SK-N-SH treated with all-trans-retinoic acid at 6 μM for 48 hours (cell line): ENCODE results near the gene FBL.

Experiments
- ATAC-seq: fragments of 200-7000 bp; cut with Tn5 transposase; 3 replicates; pipeline ENCODE4 v1.9.1; 2020; ENCODE audit warnings: mild to moderate bottlenecking, moderate library complexity
- ARNTL ChIP-seq: fragments of 450-650 bp; formaldehyde crosslinking; IDR thresholded peaks from 2 replicates; pipeline ENCODE4 v1.5.0; 2020; ENCODE audit warnings: low read depth, mild to moderate bottlenecking, moderate library complexity, borderline replicate concordance
- BACH2 ChIP-seq: fragments of 250-450 bp; sonication (Bioruptor Pico); IDR thresholded peaks from 2 replicates; pipeline ENCODE4 v1.9.0; 2021; ENCODE audit warnings: mild to moderate bottlenecking, borderline replicate concordance
- CSDC2 ChIP-seq: fragments of 250-450 bp; sonication (Bioruptor Pico); IDR thresholded peaks from 2 replicates; pipeline ENCODE4 v1.5.0; 2020; ENCODE audit warnings: mild to moderate bottlenecking, moderate library complexity
- ESRRG ChIP-seq: fragments of 250-450 bp; sonication (Bioruptor Pico); IDR thresholded peaks from 2 replicates; pipeline ENCODE4 v1.6.1; 2021; ENCODE audit warnings: mild to moderate bottlenecking
- GLIS3 ChIP-seq: fragments of 250-450 bp; sonication (Bioruptor Pico); IDR thresholded peaks from 2 replicates; pipeline ENCODE4 v1.5.0; 2020; ENCODE audit warnings: mild to moderate bottlenecking, moderate library complexity
- ISL1 ChIP-seq: fragments of 250-450 bp; sonication (Bioruptor Pico); IDR thresholded peaks from 2 replicates; pipeline ENCODE4 v2.1.2; 2022; ENCODE audit warnings: mild to moderate bottlenecking, moderate library complexity
- OSR1 ChIP-seq: fragments of 250-450 bp; sonication (Bioruptor Pico); IDR thresholded peaks from 2 replicates; pipeline ENCODE4 v1.8.0; 2022; ENCODE audit warnings: moderate library complexity, mild to moderate bottlenecking, inconsistent platforms
- RARB ChIP-seq: fragments of 250-450 bp; sonication (Bioruptor Pico); IDR thresholded peaks from 2 replicates; pipeline ENCODE4 v1.8.0; 2021; ENCODE audit warnings: mild to moderate bottlenecking, moderate library complexity
- SNAI2 ChIP-seq: fragments of 250-450 bp; sonication (Bioruptor Pico); IDR thresholded peaks from 2 replicates; pipeline ENCODE4 v1.5.0; 2020; ENCODE audit warnings: mild to moderate bottlenecking, moderate library complexity
- TOX ChIP-seq: fragments of 250-450 bp; sonication (Bioruptor Pico); IDR thresholded peaks from 2 replicates; pipeline ENCODE4 v1.8.0; 2021; ENCODE audit warnings: mild to moderate bottlenecking, moderate library complexity, borderline replicate concordance
- ZC3H10 ChIP-seq: fragments of 250-450 bp; sonication (Bioruptor Pico); IDR thresholded peaks from 2 replicates; pipeline ENCODE4 v1.5.1; 2021; ENCODE audit warnings: mild to moderate bottlenecking, moderate library complexity
- ZFP3 ChIP-seq: fragments of 250-450 bp; sonication (Bioruptor Pico); IDR thresholded peaks from 2 replicates; pipeline ENCODE4 v1.5.0; 2020; ENCODE audit warnings: mild to moderate bottlenecking, moderate library complexity
- ZFP30 ChIP-seq: fragments of 450-650 bp; formaldehyde crosslinking; IDR thresholded peaks from 2 replicates; pipeline ENCODE4 v1.5.0; 2022; ENCODE audit warnings: mild to moderate bottlenecking, moderate library complexity
- ZNF565 ChIP-seq: fragments of 450-650 bp; formaldehyde crosslinking; conservative IDR thresholded peaks from 2 replicates; pipeline ENCODE4 v1.5.0; 2020; ENCODE audit warnings: low read depth, mild to moderate bottlenecking, moderate library complexity
- ZNF70 ChIP-seq: fragments of 450-650 bp; formaldehyde crosslinking; IDR thresholded peaks from 2 replicates; pipeline ENCODE4 v1.5.0; 2020; ENCODE audit warnings: mild to moderate bottlenecking, moderate library complexity
- ZNF8 ChIP-seq: fragments of 450-650 bp; formaldehyde crosslinking; IDR thresholded peaks from 2 replicates; pipeline ENCODE4 v1.5.0; 2020; ENCODE audit warnings: mild to moderate bottlenecking, moderate library complexity
- TF ChIP-seq, protein P1 (sequence below): fragments of 250-450 bp; sonication (Bioruptor Pico); IDR thresholded peaks from 2 replicates; pipeline ENCODE4 v1.5.0; 2020; ENCODE audit warnings: mild to moderate bottlenecking, moderate library complexity
- TF ChIP-seq, protein P2 (sequence below): fragments of 250-450 bp; sonication (Bioruptor Pico); IDR thresholded peaks from 2 replicates; pipeline ENCODE4 v1.5.1; 2021; ENCODE audit warnings: mild to moderate bottlenecking, moderate library complexity
- TF ChIP-seq, protein P3 (sequence below): fragments of 250-450 bp; sonication (Bioruptor Pico); IDR thresholded peaks from 2 replicates; pipeline ENCODE4 v1.5.1; 2020; ENCODE audit warnings: low read depth, mild to moderate bottlenecking, moderate library complexity
- TF ChIP-seq, protein P4 (sequence below): fragments of 250-450 bp; sonication (Bioruptor Pico); IDR thresholded peaks from 2 replicates; pipeline ENCODE4 v1.8.0; 2020; ENCODE audit warnings: mild to moderate bottlenecking, moderate library complexity, borderline replicate concordance

FBL gene

DNA sequence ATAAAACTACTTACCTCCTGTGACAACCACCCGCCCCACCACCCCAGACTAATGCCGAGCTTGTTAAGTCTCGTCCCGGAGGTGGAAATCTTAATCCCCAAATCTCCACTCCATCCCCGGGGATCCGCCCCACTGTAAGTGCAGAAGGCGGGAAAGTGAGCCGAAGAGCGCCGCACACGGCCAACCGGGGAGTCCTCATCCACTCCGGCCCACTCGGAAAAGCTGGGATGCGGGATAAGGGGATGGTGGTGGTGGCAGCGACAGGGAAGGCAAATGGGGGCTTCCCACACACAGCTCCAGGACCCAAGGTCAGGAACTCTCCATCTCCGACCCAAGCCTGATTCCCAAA is 621 bp downstream of the FBL start:
- peak; percentile 69 for ATAC-seq
- TF ChIP-seq ARNTL (CRISPR knock-in tag), result no peak
- TF ChIP-seq, protein P1, sequence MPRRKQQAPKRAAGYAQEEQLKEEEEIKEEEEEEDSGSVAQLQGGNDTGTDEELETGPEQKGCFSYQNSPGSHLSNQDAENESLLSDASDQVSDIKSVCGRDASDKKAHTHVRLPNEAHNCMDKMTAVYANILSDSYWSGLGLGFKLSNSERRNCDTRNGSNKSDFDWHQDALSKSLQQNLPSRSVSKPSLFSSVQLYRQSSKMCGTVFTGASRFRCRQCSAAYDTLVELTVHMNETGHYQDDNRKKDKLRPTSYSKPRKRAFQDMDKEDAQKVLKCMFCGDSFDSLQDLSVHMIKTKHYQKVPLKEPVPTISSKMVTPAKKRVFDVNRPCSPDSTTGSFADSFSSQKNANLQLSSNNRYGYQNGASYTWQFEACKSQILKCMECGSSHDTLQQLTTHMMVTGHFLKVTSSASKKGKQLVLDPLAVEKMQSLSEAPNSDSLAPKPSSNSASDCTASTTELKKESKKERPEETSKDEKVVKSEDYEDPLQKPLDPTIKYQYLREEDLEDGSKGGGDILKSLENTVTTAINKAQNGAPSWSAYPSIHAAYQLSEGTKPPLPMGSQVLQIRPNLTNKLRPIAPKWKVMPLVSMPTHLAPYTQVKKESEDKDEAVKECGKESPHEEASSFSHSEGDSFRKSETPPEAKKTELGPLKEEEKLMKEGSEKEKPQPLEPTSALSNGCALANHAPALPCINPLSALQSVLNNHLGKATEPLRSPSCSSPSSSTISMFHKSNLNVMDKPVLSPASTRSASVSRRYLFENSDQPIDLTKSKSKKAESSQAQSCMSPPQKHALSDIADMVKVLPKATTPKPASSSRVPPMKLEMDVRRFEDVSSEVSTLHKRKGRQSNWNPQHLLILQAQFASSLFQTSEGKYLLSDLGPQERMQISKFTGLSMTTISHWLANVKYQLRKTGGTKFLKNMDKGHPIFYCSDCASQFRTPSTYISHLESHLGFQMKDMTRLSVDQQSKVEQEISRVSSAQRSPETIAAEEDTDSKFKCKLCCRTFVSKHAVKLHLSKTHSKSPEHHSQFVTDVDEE (CRISPR knock-in tag), result no peak
- TF ChIP-seq ZNF565 (CRISPR knock-in tag), result no peak
- TF ChIP-seq GLIS3 (CRISPR knock-in tag), result no peak
- TF ChIP-seq, protein P2, sequence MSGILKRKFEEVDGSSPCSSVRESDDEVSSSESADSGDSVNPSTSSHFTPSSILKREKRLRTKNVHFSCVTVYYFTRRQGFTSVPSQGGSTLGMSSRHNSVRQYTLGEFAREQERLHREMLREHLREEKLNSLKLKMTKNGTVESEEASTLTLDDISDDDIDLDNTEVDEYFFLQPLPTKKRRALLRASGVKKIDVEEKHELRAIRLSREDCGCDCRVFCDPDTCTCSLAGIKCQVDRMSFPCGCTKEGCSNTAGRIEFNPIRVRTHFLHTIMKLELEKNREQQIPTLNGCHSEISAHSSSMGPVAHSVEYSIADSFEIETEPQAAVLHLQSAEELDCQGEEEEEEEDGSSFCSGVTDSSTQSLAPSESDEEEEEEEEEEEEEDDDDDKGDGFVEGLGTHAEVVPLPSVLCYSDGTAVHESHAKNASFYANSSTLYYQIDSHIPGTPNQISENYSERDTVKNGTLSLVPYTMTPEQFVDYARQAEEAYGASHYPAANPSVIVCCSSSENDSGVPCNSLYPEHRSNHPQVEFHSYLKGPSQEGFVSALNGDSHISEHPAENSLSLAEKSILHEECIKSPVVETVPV (CRISPR knock-in tag), result no peak

DNA sequence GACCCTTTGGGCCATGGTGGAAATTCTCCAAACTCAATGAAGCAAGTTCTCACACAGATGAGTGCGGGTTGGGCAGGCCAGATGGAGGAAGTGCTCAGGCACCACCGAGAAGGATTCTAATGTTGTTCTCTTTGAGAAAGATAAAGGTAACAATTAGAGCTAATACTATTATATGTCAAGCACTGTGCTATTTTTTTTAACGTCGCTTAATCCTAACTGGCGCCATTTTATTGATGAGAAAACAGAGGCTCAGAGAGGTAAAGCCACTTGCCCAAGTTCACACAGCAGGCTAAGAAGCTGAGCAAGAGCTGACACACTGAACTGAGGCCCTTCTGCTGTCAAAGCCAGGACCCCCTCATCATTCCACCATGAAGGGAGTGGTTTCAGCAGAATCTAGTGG is 1.0 kb downstream of the FBL start:
- TF ChIP-seq ARNTL (CRISPR knock-in tag), result no peak
- TF ChIP-seq, protein P1 (CRISPR knock-in tag), result no peak
- no peak for TF ChIP-seq BACH2 (CRISPR knock-in tag)
- no peak for TF ChIP-seq ZFP3 (CRISPR knock-in tag)
- TF ChIP-seq OSR1 (CRISPR knock-in tag), result no peak
- TF ChIP-seq ZNF8 (CRISPR knock-in tag), result no peak
- no peak for TF ChIP-seq RARB (CRISPR knock-in tag)
- TF ChIP-seq ZFP30 (CRISPR knock-in tag), result no peak
- TF ChIP-seq, protein P3, sequence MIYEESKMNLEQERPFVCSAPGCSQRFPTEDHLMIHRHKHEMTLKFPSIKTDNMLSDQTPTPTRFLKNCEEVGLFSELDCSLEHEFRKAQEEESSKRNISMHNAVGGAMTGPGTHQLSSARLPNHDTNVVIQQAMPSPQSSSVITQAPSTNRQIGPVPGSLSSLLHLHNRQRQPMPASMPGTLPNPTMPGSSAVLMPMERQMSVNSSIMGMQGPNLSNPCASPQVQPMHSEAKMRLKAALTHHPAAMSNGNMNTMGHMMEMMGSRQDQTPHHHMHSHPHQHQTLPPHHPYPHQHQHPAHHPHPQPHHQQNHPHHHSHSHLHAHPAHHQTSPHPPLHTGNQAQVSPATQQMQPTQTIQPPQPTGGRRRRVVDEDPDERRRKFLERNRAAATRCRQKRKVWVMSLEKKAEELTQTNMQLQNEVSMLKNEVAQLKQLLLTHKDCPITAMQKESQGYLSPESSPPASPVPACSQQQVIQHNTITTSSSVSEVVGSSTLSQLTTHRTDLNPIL (CRISPR knock-in tag), result no peak
- no peak for TF ChIP-seq GLIS3 (CRISPR knock-in tag)
- TF ChIP-seq ISL1 (CRISPR knock-in tag), result no peak
- no peak for TF ChIP-seq ZC3H10 (CRISPR knock-in tag)
- no peak for TF ChIP-seq SNAI2 (CRISPR knock-in tag)
- TF ChIP-seq, protein P4, sequence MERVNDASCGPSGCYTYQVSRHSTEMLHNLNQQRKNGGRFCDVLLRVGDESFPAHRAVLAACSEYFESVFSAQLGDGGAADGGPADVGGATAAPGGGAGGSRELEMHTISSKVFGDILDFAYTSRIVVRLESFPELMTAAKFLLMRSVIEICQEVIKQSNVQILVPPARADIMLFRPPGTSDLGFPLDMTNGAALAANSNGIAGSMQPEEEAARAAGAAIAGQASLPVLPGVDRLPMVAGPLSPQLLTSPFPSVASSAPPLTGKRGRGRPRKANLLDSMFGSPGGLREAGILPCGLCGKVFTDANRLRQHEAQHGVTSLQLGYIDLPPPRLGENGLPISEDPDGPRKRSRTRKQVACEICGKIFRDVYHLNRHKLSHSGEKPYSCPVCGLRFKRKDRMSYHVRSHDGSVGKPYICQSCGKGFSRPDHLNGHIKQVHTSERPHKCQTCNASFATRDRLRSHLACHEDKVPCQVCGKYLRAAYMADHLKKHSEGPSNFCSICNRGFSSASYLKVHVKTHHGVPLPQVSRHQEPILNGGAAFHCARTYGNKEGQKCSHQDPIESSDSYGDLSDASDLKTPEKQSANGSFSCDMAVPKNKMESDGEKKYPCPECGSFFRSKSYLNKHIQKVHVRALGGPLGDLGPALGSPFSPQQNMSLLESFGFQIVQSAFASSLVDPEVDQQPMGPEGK (CRISPR knock-in tag), result no peak
- TF ChIP-seq ESRRG (CRISPR knock-in tag), result no peak
- no peak for TF ChIP-seq TOX
- no peak for ATAC-seq

DNA sequence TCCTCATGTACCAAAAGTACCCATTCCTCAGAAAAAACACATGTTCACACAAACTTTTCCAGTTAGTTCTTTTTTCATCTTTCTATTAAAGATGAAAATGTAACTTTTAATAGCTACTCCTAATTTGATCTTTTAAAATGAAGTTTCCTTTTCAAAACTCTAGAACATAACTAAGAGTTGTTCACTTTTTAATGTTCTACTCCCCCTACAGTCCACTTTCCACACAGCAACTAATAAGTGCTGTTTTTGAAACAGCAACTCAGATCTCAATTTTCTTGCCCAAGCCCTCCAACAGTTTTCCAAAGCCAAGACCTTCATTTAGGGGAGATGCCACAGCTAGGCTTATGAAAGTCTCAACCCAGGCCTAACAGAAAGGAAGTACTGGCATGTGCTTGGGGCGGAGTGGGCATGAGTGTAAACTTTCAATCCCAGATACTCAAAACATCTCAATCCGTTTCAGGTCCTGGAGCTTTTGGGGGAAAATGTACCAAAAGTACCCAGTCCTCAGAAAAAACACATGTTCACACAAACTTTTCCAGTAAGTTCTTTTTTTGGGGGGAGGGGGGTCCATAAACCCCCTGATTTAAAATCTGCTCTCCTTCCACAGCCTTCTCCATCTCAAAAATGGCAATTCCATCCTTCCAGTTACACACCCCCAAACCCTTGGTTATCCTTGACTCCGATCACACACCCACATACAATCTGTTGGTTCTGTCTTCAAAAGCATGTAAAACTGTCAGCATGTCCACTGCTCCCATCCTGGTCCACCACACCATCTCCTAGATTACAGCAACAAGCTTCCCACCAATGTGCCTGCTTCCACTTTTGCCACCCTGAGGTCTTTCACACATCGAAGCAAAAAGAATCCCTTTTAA is 2.0 kb downstream of the FBL start:
- ATAC-seq, result 0 out of 3 replicates have a peak, but pooled peaks have one; percentile 15
- TF ChIP-seq RARB (CRISPR knock-in tag) (no peak), ESRRG (CRISPR knock-in tag) (no peak), SNAI2 (CRISPR knock-in tag) (no peak), TOX (no peak), BACH2 (CRISPR knock-in tag) (no peak), ZNF8 (CRISPR knock-in tag) (no peak), GLIS3 (CRISPR knock-in tag) (no peak), ZNF70 (CRISPR knock-in tag) (no peak), CSDC2 (no peak), ZFP30 (CRISPR knock-in tag) (no peak), ZFP3 (CRISPR knock-in tag) (no peak)
- TF ChIP-seq, protein P3 (CRISPR knock-in tag), result no peak
- TF ChIP-seq, protein P4 (CRISPR knock-in tag), result no peak
